Liver (tissue), 9 donors: ENCODE data around the gene TNFSF12. TPM values are rescaled to one million over a fixed set of nuclear protein-coding genes. Genes with fewer than 3 reads are reported as not detected.

Experiments used
- DNase-seq: peaks from one replicate; pipeline ENCODE4 v3.0.0-alpha.2; 2017; ENCODE audit warnings: low spot score
- H3K27ac ChIP-seq, 2 donors: one replicate each; pipeline ENCODE4 v1.7.0; 2013; ENCODE audit warnings: inconsistent platforms in 2 of 2, low read length in 2 of 2, control low read depth in 1 of 2, low read depth in 1 of 2, mild to moderate bottlenecking in 1 of 2
- H3K27me3 ChIP-seq, 4 donors: one replicate each; pipeline versions ENCODE4 v1.6.1 to v1.7.0; 2013; ENCODE audit warnings: low read length in 3 of 4, inconsistent platforms in 1 of 4, mild to moderate bottlenecking in 1 of 4, moderate library complexity in 1 of 4; ENCODE audit not compliant: control insufficient read depth in 4 of 4, insufficient read depth in 4 of 4
- H3K36me3 ChIP-seq, 4 donors: one replicate each; pipeline versions ENCODE4 v1.6.1 to v1.7.0; 2013; ENCODE audit warnings: low read length in 3 of 4, mild to moderate bottlenecking in 3 of 4, low read depth in 1 of 4, moderate library complexity in 1 of 4; ENCODE audit not compliant: control insufficient read depth in 4 of 4, insufficient read depth in 3 of 4
- H3K4me1 ChIP-seq, 4 donors: one replicate each; pipeline versions ENCODE4 v1.6.1 to v1.7.0; 2013; ENCODE audit warnings: low read length in 3 of 4, mild to moderate bottlenecking in 3 of 4, moderate library complexity in 1 of 4; ENCODE audit not compliant: control insufficient read depth in 4 of 4, insufficient read depth in 4 of 4
- H3K4me3 ChIP-seq, 3 donors: one replicate each; pipeline versions ENCODE4 v1.6.1 to v1.7.0; 2013; ENCODE audit warnings: low read length in 3 of 3, control low read depth in 1 of 3, low read depth in 1 of 3, mild to moderate bottlenecking in 1 of 3
- H3K9ac ChIP-seq, 2 donors: one replicate each; pipeline ENCODE4 v1.7.0; 2013; ENCODE audit warnings: low read length in 2 of 2, mild to moderate bottlenecking in 2 of 2, moderate library complexity in 2 of 2, control low read depth in 1 of 2, low read depth in 1 of 2
- H3K9me3 ChIP-seq, 4 donors: one replicate each; pipeline versions ENCODE4 v1.6.1 to v1.7.0; 2013; ENCODE audit warnings: low read length in 3 of 4; ENCODE audit not compliant: control insufficient read depth in 4 of 4
- EGR1 ChIP-seq, 2 donors: IDR thresholded peaks; 2 replicates each; pipeline ENCODE4 v1.6.1; 2016 to 2018; ENCODE audit warnings: antibody characterized with exemption in 2 of 2, low read depth in 2 of 2
- FOXA1 ChIP-seq: IDR thresholded peaks from 2 replicates; pipeline ENCODE4 v1.6.1; 2016; ENCODE audit warnings: antibody characterized with exemption
- FOXA2 ChIP-seq: IDR thresholded peaks from 2 replicates; pipeline ENCODE4 v1.6.1; 2016; ENCODE audit warnings: antibody characterized with exemption
- HNF4G ChIP-seq: IDR thresholded peaks from 2 replicates; pipeline ENCODE4 v1.6.1; 2016; ENCODE audit warnings: antibody characterized with exemption
- NR2F2 ChIP-seq: IDR thresholded peaks from 2 replicates; pipeline ENCODE4 v1.6.1; 2016; ENCODE audit warnings: antibody characterized with exemption
- RAD21 ChIP-seq, 2 donors: IDR thresholded peaks; 2 replicates each; pipeline ENCODE4 v1.6.1; 2016; ENCODE audit warnings: antibody characterized with exemption in 2 of 2, mild to moderate bottlenecking in 2 of 2
- RXRA ChIP-seq, 2 donors: IDR thresholded peaks; 2 replicates each; pipeline ENCODE4 v1.6.1; 2017 to 2018; ENCODE audit warnings: antibody characterized with exemption in 2 of 2, mild to moderate bottlenecking in 1 of 2
- SP1 ChIP-seq: IDR thresholded peaks from 2 replicates; pipeline ENCODE4 v1.6.1; 2018; ENCODE audit warnings: antibody characterized with exemption, mild to moderate bottlenecking
- YY1 ChIP-seq: IDR thresholded peaks from 2 replicates; pipeline ENCODE4 v1.6.1; 2016; ENCODE audit warnings: antibody characterized with exemption, mild to moderate bottlenecking
- WGBS: extraction: QIAGEN DNeasy Blood & Tissue Kit; methylation state at CpG from one replicate; pipeline ENCODE4 v1.1.7; 2013; 5-methylcytosine and 5-hydroxymethylcytosine counted together
- polyA plus RNA-seq, 2 donors: library from polyadenylated mRNA; stranded (reverse) in 1 of 2; unstranded in 1 of 2; fragments of 200-250 nt in 1 of 2; fragments of >200 nt in 1 of 2; fragmentation: Nextera tagmentation in 1 of 2; extraction: Ambion mirVana in 1 of 2; gene quantifications; one replicate each; pipeline versions ENCODE4 v1.2.1 to v1.2.3, GENCODE V29; 2013 to 2015
- total RNA-seq, 2 donors: library from RNA; depleted of rRNA; stranded (reverse); fragments of >200 nt; gene quantifications; one replicate each; pipeline ENCODE4 v1.2.3, GENCODE V29; 2014
- TF ChIP-seq, protein P1 (sequence below): IDR thresholded peaks from 2 replicates; pipeline ENCODE4 v1.6.1; 2016; ENCODE audit warnings: antibody characterized with exemption
- TF ChIP-seq, protein P2 (sequence below): IDR thresholded peaks from 2 replicates; pipeline ENCODE4 v1.6.1; 2016; ENCODE audit warnings: antibody characterized with exemption, mild to moderate bottlenecking
- TF ChIP-seq, protein P3 (sequence below): fragments of 150-350 bp; IDR thresholded peaks from 2 replicates; pipeline ENCODE4 v1.5.1; 2017; ENCODE audit warnings: improper control_type of control experiment, low read depth, low read length; ENCODE audit not compliant: missing input control
- TF ChIP-seq, protein P4 (sequence below): IDR thresholded peaks from 2 replicates; pipeline ENCODE4 v1.6.1; 2016; ENCODE audit warnings: antibody characterized with exemption
- donor health status: healthy.
- donor health status: healthy.
- donor health status: healthy.
- donor health status: healthy.
- donor health status: healthy.

Gene TNFSF12
- total and polyA plus RNA-seq, 4 donors, result 4.2 to 13.1 (median 5.4) TPM

DNA sequence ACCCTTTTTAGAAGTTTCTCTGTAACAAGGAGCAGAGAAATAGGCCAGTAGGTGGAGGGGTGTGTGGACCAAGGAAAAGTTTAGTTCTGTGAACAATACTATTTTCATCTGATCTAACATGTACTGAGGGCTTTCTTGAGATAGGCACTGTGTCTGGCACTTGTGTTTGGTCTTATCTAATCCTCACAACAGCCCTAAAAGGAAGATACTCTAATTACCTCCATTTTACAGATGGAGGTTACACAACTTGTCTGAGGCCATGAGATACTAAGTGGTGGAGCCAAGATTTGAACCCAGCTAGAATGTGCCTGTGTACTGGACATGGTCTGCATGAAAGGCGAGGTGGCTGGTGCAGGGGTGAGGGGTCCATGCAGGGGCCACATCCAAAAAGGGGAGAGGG is 4.5 kb downstream of the TNFSF12 start:
- H3K9me3 ChIP-seq, result no peaks in the 10 kb centered on the region
- H3K4me1 ChIP-seq, result peaks cover under 1 to 26% (median 12%) of the 10 kb centered on the region in 4 donors
- DNase-seq, result no peak
- H3K4me3 ChIP-seq, result no peak overlapping the region
- TF ChIP-seq, protein P1, sequence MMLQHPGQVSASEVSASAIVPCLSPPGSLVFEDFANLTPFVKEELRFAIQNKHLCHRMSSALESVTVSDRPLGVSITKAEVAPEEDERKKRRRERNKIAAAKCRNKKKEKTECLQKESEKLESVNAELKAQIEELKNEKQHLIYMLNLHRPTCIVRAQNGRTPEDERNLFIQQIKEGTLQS, result no peak
- TF ChIP-seq, protein P2, sequence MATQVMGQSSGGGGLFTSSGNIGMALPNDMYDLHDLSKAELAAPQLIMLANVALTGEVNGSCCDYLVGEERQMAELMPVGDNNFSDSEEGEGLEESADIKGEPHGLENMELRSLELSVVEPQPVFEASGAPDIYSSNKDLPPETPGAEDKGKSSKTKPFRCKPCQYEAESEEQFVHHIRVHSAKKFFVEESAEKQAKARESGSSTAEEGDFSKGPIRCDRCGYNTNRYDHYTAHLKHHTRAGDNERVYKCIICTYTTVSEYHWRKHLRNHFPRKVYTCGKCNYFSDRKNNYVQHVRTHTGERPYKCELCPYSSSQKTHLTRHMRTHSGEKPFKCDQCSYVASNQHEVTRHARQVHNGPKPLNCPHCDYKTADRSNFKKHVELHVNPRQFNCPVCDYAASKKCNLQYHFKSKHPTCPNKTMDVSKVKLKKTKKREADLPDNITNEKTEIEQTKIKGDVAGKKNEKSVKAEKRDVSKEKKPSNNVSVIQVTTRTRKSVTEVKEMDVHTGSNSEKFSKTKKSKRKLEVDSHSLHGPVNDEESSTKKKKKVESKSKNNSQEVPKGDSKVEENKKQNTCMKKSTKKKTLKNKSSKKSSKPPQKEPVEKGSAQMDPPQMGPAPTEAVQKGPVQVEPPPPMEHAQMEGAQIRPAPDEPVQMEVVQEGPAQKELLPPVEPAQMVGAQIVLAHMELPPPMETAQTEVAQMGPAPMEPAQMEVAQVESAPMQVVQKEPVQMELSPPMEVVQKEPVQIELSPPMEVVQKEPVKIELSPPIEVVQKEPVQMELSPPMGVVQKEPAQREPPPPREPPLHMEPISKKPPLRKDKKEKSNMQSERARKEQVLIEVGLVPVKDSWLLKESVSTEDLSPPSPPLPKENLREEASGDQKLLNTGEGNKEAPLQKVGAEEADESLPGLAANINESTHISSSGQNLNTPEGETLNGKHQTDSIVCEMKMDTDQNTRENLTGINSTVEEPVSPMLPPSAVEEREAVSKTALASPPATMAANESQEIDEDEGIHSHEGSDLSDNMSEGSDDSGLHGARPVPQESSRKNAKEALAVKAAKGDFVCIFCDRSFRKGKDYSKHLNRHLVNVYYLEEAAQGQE, result no peak
- no peak for TF ChIP-seq NR2F2
- no peak for TF ChIP-seq EGR1 (IDR thresholded peaks at IDR 0.05; ENCODE audit: low read depth in 2 of 2)
- TF ChIP-seq RAD21 (IDR thresholded peaks at IDR 0.05), result no peak
- 97% methylated on average over 1 of the region's 1 CpG for WGBS
- no peaks in the 10 kb centered on the region for H3K36me3 ChIP-seq
- H3K27ac ChIP-seq, result peak overlapping the region in 1 of 2 donors; percentile 19
- H3K9ac ChIP-seq, result no peak overlapping the region
- H3K27me3 ChIP-seq, result no peaks in the 10 kb centered on the region

DNA sequence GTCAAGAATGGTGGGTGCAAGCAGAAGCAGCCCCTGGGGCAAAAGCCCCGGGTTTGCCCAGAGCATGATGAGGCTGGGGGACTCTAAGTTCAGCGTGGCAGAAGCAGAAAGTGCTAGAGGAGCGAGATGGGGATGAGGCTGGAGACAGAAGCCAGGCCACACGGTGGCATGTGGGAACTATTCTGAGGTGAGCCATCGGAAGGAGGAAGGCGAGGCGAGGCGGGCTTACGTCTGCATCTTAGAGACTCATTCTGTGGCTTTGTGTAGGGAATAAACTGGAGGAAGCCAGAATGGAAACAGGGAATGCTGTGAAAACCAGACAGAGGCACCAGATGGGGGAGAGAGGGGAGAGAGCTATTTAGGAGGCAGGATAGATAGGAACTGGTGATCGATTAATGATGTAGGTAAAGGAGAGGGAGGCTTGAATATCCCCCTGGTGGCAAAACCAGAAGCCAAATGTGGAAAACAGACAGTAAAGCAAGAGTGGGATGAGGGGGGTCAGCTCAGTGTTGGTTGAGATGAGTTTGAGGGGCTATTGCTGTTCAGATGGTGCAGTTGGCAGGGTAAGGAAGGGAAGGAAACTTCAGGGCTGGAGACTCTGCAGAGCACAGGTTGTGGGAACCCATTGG is 6.6 kb downstream of the TNFSF12 start:
- no peak for TF ChIP-seq HNF4G
- no peak for TF ChIP-seq YY1
- TF ChIP-seq, protein P3, sequence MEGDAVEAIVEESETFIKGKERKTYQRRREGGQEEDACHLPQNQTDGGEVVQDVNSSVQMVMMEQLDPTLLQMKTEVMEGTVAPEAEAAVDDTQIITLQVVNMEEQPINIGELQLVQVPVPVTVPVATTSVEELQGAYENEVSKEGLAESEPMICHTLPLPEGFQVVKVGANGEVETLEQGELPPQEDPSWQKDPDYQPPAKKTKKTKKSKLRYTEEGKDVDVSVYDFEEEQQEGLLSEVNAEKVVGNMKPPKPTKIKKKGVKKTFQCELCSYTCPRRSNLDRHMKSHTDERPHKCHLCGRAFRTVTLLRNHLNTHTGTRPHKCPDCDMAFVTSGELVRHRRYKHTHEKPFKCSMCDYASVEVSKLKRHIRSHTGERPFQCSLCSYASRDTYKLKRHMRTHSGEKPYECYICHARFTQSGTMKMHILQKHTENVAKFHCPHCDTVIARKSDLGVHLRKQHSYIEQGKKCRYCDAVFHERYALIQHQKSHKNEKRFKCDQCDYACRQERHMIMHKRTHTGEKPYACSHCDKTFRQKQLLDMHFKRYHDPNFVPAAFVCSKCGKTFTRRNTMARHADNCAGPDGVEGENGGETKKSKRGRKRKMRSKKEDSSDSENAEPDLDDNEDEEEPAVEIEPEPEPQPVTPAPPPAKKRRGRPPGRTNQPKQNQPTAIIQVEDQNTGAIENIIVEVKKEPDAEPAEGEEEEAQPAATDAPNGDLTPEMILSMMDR, result no peak
- no peak for TF ChIP-seq FOXA2
- TF ChIP-seq EGR1 (IDR thresholded peaks at IDR 0.05; ENCODE audit: low read depth in 2 of 2), result no peak
- TF ChIP-seq FOXA1, result no peak
- no peak for TF ChIP-seq RXRA (IDR thresholded peaks at IDR 0.05)
- TF ChIP-seq, protein P2, result no peak
- TF ChIP-seq SP1, result no peak
- TF ChIP-seq, protein P4, sequence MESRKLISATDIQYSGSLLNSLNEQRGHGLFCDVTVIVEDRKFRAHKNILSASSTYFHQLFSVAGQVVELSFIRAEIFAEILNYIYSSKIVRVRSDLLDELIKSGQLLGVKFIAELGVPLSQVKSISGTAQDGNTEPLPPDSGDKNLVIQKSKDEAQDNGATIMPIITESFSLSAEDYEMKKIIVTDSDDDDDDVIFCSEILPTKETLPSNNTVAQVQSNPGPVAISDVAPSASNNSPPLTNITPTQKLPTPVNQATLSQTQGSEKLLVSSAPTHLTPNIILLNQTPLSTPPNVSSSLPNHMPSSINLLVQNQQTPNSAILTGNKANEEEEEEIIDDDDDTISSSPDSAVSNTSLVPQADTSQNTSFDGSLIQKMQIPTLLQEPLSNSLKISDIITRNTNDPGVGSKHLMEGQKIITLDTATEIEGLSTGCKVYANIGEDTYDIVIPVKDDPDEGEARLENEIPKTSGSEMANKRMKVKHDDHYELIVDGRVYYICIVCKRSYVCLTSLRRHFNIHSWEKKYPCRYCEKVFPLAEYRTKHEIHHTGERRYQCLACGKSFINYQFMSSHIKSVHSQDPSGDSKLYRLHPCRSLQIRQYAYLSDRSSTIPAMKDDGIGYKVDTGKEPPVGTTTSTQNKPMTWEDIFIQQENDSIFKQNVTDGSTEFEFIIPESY, result no peak
- no peaks in the 10 kb centered on the region for H3K27me3 ChIP-seq
- H3K9ac ChIP-seq, result no peak overlapping the region
- H3K4me1 ChIP-seq, result peaks cover 8 to 31% (median 20%) of the 10 kb centered on the region in 4 donors
- H3K4me3 ChIP-seq, result no peak overlapping the region
- H3K9me3 ChIP-seq, result no peaks in the 10 kb centered on the region
- H3K27ac ChIP-seq, result no peak overlapping the region
- 84% methylated on average over 10 of the region's 10 CpGs for WGBS
- no peaks in the 10 kb centered on the region for H3K36me3 ChIP-seq
- DNase-seq, result no peak
